Gastroesophageal sphincter (tissue), 4 donors: ENCODE measurements around the gene SAA2. TPM values are rescaled to one million over a fixed set of nuclear protein-coding genes. Genes with fewer than 3 reads are reported as not detected.

ENCODE experiments used
- ATAC-seq: fragments of 150-250 bp; one replicate; pipeline ENCODE4 v1.9.1; 2016; ENCODE audit warnings: mild to moderate bottlenecking, moderate library complexity
- H3K27ac ChIP-seq, 4 donors: fragments of 200-600 bp; sonication (generic) in 3 of 4; 1 replicate in 3 of 4; 2 replicates in 1 of 4; pipeline ENCODE4 v1.5.1; 2016 to 2019
- H3K27me3 ChIP-seq: fragments of 200-600 bp; sonication (generic); one replicate; pipeline ENCODE4 v1.5.1; 2019
- H3K36me3 ChIP-seq, 2 donors: fragments of 200-600 bp; sonication (generic); one replicate each; pipeline ENCODE4 v1.5.1; 2019; ENCODE audit warnings: control low read depth in 1 of 2
- H3K4me1 ChIP-seq, 3 donors: fragments of 200-600 bp; sonication (generic); 1 replicate in 2 of 3; 2 replicates in 1 of 3; pipeline ENCODE4 v1.5.1; 2016 to 2019; ENCODE audit warnings: control low read depth in 2 of 3
- H3K4me3 ChIP-seq, 2 donors: fragments of 200-600 bp; sonication (generic); one replicate each; pipeline ENCODE4 v1.5.1; 2019; ENCODE audit warnings: mild to moderate bottlenecking in 1 of 2, moderate library complexity in 1 of 2
- H3K9me3 ChIP-seq, 3 donors: fragments of 200-600 bp; sonication (generic); one replicate each; pipeline ENCODE4 v1.5.1; 2017 to 2019; ENCODE audit warnings: control low read depth in 2 of 3
- CTCF ChIP-seq, 4 experiments: fragments of 200-600 bp in 2 of 4; fragments of 450-650 bp in 2 of 4; sonication (generic) in 1 of 4; IDR thresholded peaks; one replicate each; pipeline ENCODE4 v1.5.1; 2017 to 2019; ENCODE audit warnings: antibody characterized with exemption in 4 of 4, mild to moderate bottlenecking in 2 of 4, moderate library complexity in 2 of 4
- EP300 ChIP-seq: sonication (generic); formaldehyde crosslinking; IDR thresholded peaks from one replicate; pipeline ENCODE4 v1.6.1; 2017; ENCODE audit warnings: antibody characterized with exemption, mild to moderate bottlenecking
- POLR2A ChIP-seq, 2 donors: fragments of 450-650 bp; IDR thresholded peaks; one replicate each; pipeline ENCODE4 v1.6.1; 2017; ENCODE audit warnings: antibody characterized with exemption in 2 of 2, mild to moderate bottlenecking in 2 of 2, moderate library complexity in 1 of 2
- POLR2AphosphoS5 ChIP-seq: sonication (generic); formaldehyde crosslinking; IDR thresholded peaks from one replicate; pipeline ENCODE4 v1.6.1; 2017; ENCODE audit warnings: antibody characterized with exemption
- WGBS, 2 donors: methylation state at CpG; one replicate each; pipeline ENCODE4 v1.1.5; 2018; ENCODE audit warnings: low coverage in 1 of 2; 5-methylcytosine and 5-hydroxymethylcytosine counted together
- total RNA-seq, 4 donors: library from RNA; depleted of rRNA; stranded (reverse); fragments of >200 nt; gene quantifications; one replicate each; pipeline ENCODE4 v1.1.0, GENCODE V29; 2016

The SAA2 gene
- total RNA-seq, 4 donors from 2014 or later, result 18.6 to 36.5 TPM; not detected in 2

- 90 to 96% methylated on average over 3 of the region's 3 CpGs for WGBS, 2 donors
- TF ChIP-seq CTCF (IDR thresholded peaks at IDR 0.05) (no peak), POLR2AphosphoS5 (no peak), EP300 (no peak), POLR2A (IDR thresholded peaks at IDR 0.05) (no peak)
- no peaks in the 10 kb centered on the region for H3K36me3 ChIP-seq
Measured at GRCh38 chr11:18222814-18223421, 25.6 kb downstream of the SAA2 start.

GRCh38 chr11:18221274-18221876 is 27.1 kb downstream of the SAA2 start:
- Histone ChIP-seq H3K27ac (no peak overlapping the region), H3K9me3 (peaks cover 0 to 6% (median 0%) of the 10 kb centered on the region in 3 donors), H3K36me3 (no peaks in the 10 kb centered on the region), H3K4me1 (no peaks in the 10 kb centered on the region), H3K27me3 (no peaks in the 10 kb centered on the region), H3K4me3 (no peak overlapping the region)
- no peak for ATAC-seq
- no peak for TF ChIP-seq EP300
- TF ChIP-seq CTCF (IDR thresholded peaks at IDR 0.05), result no peak
- no peak for TF ChIP-seq POLR2AphosphoS5
- TF ChIP-seq POLR2A (IDR thresholded peaks at IDR 0.05), result no peak
- 80% methylated on average over 1 of the region's 5 CpGs for WGBS, 2 donors

More at GRCh38 chr11:18222814-18223421, 25.6 kb downstream of the SAA2 start:
- no peaks in the 10 kb centered on the region for H3K9me3 ChIP-seq
- no peak overlapping the region for H3K27ac ChIP-seq
- no peaks in the 10 kb centered on the region for H3K4me1 ChIP-seq
- H3K27me3 ChIP-seq, result no peaks in the 10 kb centered on the region
- ATAC-seq, result no peak
- H3K4me3 ChIP-seq, result no peak overlapping the region

GRCh38 chr11:18209058-18209457 is 39.4 kb downstream of the SAA2 start:
- peaks cover 38% of the 10 kb centered on the region for H3K27me3 ChIP-seq
- H3K36me3 ChIP-seq, result no peaks in the 10 kb centered on the region
- WGBS, 2 donors, result no CpG with 5 or more reads among the region's 33 CpGs
- ATAC-seq, result no peak
- no peaks in the 10 kb centered on the region for H3K4me1 ChIP-seq
- no peaks in the 10 kb centered on the region for H3K9me3 ChIP-seq
- H3K27ac ChIP-seq, result no peak overlapping the region
- no peak for TF ChIP-seq CTCF (IDR thresholded peaks at IDR 0.05)
- no peak for TF ChIP-seq EP300
- TF ChIP-seq POLR2A (IDR thresholded peaks at IDR 0.05), result no peak
- TF ChIP-seq POLR2AphosphoS5, result no peak
- H3K4me3 ChIP-seq, result no peak overlapping the region

GRCh38 chr11:18204771-18205170 is 43.7 kb downstream of the SAA2 start:
- TF ChIP-seq CTCF (IDR thresholded peaks at IDR 0.05) (no peak), EP300 (no peak), POLR2A (IDR thresholded peaks at IDR 0.05) (no peak), POLR2AphosphoS5 (no peak)
- Histone ChIP-seq H3K4me3 (no peak overlapping the region), H3K9me3 (no peaks in the 10 kb centered on the region), H3K27ac (no peak overlapping the region), H3K27me3 (peaks cover 41% of the 10 kb centered on the region), H3K4me1 (no peaks in the 10 kb centered on the region), H3K36me3 (no peaks in the 10 kb centered on the region)
- no peak for ATAC-seq

GRCh38 chr11:18204220-18204619 is 44.2 kb downstream of the SAA2 start:
- Histone ChIP-seq H3K9me3 (no peaks in the 10 kb centered on the region), H3K36me3 (no peaks in the 10 kb centered on the region), H3K27me3 (peaks cover 39% of the 10 kb centered on the region), H3K4me3 (no peak overlapping the region), H3K4me1 (no peaks in the 10 kb centered on the region), H3K27ac (no peak overlapping the region)
- ATAC-seq, result no peak
- no peak for TF ChIP-seq CTCF (IDR thresholded peaks at IDR 0.05)
- no peak for TF ChIP-seq POLR2A (IDR thresholded peaks at IDR 0.05)
- no peak for TF ChIP-seq POLR2AphosphoS5
- TF ChIP-seq EP300, result no peak
- 80 to 100% methylated on average over 1 of the region's 3 CpGs for WGBS, 2 donors
